Gastroesophageal sphincter (tissue), 3 donors: Measurements from ENCODE around the gene ZNF839.

ENCODE experiments used
- EP300 ChIP-seq: sonication (generic); formaldehyde crosslinking; IDR thresholded peaks from one replicate; pipeline ENCODE4 v1.6.1; 2017; ENCODE audit warnings: antibody characterized with exemption, mild to moderate bottlenecking
- POLR2A ChIP-seq, 2 donors: fragments of 450-650 bp; IDR thresholded peaks; one replicate each; pipeline ENCODE4 v1.6.1; 2017; ENCODE audit warnings: antibody characterized with exemption in 2 of 2, mild to moderate bottlenecking in 2 of 2, moderate library complexity in 1 of 2
- POLR2AphosphoS5 ChIP-seq: sonication (generic); formaldehyde crosslinking; IDR thresholded peaks from one replicate; pipeline ENCODE4 v1.6.1; 2017; ENCODE audit warnings: antibody characterized with exemption
- TF ChIP-seq, protein P1 (sequence below), 4 experiments: fragments of 200-600 bp in 2 of 4; fragments of 450-650 bp in 2 of 4; sonication (generic) in 1 of 4; IDR thresholded peaks; one replicate each; pipeline ENCODE4 v1.5.1; 2017 to 2019; ENCODE audit warnings: antibody characterized with exemption in 4 of 4, mild to moderate bottlenecking in 2 of 4, moderate library complexity in 2 of 4

DNA sequence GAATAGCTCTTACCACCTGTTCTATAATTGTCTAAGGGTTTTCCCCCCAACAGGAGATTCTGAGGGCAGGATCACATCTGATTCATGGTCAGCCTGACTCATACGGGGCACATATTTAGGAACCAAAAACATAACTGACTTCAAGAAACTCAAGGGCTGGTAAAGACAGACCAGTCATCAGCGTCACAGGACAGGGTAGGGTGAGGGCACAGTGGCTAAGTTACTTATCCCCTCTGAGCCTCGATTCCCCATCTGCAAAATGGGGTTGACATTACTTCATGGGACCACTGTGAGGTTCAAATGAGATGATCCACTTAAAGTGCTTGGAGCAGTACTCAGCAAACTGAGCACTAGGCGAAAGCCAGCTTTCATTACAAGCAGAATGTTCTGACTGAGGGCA, 42.5 kb downstream of the ZNF839 start:
- TF ChIP-seq, protein P1, sequence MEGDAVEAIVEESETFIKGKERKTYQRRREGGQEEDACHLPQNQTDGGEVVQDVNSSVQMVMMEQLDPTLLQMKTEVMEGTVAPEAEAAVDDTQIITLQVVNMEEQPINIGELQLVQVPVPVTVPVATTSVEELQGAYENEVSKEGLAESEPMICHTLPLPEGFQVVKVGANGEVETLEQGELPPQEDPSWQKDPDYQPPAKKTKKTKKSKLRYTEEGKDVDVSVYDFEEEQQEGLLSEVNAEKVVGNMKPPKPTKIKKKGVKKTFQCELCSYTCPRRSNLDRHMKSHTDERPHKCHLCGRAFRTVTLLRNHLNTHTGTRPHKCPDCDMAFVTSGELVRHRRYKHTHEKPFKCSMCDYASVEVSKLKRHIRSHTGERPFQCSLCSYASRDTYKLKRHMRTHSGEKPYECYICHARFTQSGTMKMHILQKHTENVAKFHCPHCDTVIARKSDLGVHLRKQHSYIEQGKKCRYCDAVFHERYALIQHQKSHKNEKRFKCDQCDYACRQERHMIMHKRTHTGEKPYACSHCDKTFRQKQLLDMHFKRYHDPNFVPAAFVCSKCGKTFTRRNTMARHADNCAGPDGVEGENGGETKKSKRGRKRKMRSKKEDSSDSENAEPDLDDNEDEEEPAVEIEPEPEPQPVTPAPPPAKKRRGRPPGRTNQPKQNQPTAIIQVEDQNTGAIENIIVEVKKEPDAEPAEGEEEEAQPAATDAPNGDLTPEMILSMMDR (IDR thresholded peaks at IDR 0.05), result no peak
- TF ChIP-seq POLR2A (IDR thresholded peaks at IDR 0.05), result no peak
- no peak for TF ChIP-seq EP300
- no peak for TF ChIP-seq POLR2AphosphoS5
